Activated CD4-positive, alpha-beta memory T cell treated with anti-CD3 and anti-CD28 coated beads for 36 hours (primary cell): Measurements from ENCODE around the gene ACVR1. TPM values are rescaled to one million over a fixed set of nuclear protein-coding genes. Genes with fewer than 3 reads are reported as not detected.

Experiments used
- CTCF ChIA-PET: fragments of 350-600 bp; sonication (Branson Sonifier 250); formaldehyde crosslinking; loops from one replicate; lab custom pipeline; 2021; ENCODE audit warnings: antibody characterized with exemption, inconsistent platforms; lab: Charles Lee
- POLR2A ChIA-PET: fragments of 350-600 bp; sonication (Branson Sonifier 250); formaldehyde crosslinking; loops from one replicate; lab custom pipeline; 2021; ENCODE audit warnings: antibody characterized with exemption; lab: Charles Lee
- DNase-seq: peaks from one replicate; pipeline ENCODE4 v3.0.0-alpha.2; 2020
- H3K27ac Mint-ChIP-seq: one replicate; pipeline ENCODE4 v1.8.0; 2021; ENCODE audit warnings: mixed read lengths
- H3K27me3 Mint-ChIP-seq: one replicate; pipeline ENCODE4 v1.8.0; 2021; ENCODE audit warnings: mixed read lengths
- H3K36me3 Mint-ChIP-seq: one replicate; pipeline ENCODE4 v1.8.0; 2021; ENCODE audit warnings: mixed read lengths
- H3K4me1 Mint-ChIP-seq: one replicate; pipeline ENCODE4 v1.8.0; 2021; ENCODE audit warnings: low read depth, mixed read lengths
- H3K4me3 Mint-ChIP-seq: one replicate; pipeline ENCODE4 v1.8.0; 2021; ENCODE audit warnings: mild to moderate bottlenecking, mixed read lengths
- H3K9me3 Mint-ChIP-seq: one replicate; pipeline ENCODE4 v1.8.0; 2021; ENCODE audit warnings: mixed read lengths
- intact Hi-C: fragments of 100-400 bp; cut with micrococcal nuclease; formaldehyde crosslinking; loops from one replicate; pipeline ENCODE4 v1.15.1; 2023
- total RNA-seq, 2 experiments: library from RNA; stranded (reverse); gene quantifications; one replicate each; pipeline ENCODE4 v1.2.3, GENCODE V29; 2021

The ACVR1 gene
- total RNA-seq, 2 experiments from 2014 or later, result 24.8 to 25.0 TPM

- Mint-ChIP-seq H3K36me3 (peaks cover 40% of the 10 kb centered on the region), H3K4me1 (peaks cover 18% of the 10 kb centered on the region), H3K27ac (no peak overlapping the region), H3K27me3 (no peaks in the 10 kb centered on the region), H3K4me3 (no peak overlapping the region), H3K9me3 (no peaks in the 10 kb centered on the region)
- no peak for DNase-seq
- intact Hi-C loops, result no loop called here
- ChIA-PET CTCF (interaction anchor here (1.2 to 1.6 kb wide), 2 partner anchors 30 to 263 kb away, joined by 3 read pairs; no protein-coding TSS in a partner anchor), POLR2A (no interaction called here)
Observed at GRCh38 chr2:157748371-157749142, 127.6 kb downstream of the ACVR1 start.

GRCh38 chr2:157747695-157748370, 128.3 kb downstream of the ACVR1 start:
- Mint-ChIP-seq H3K9me3 (no peaks in the 10 kb centered on the region), H3K27me3 (no peaks in the 10 kb centered on the region), H3K27ac (peak overlapping the region; percentile 4), H3K4me3 (no peak overlapping the region), H3K4me1 (peaks cover 26% of the 10 kb centered on the region), H3K36me3 (peaks cover 40% of the 10 kb centered on the region)
- CTCF ChIA-PET, result interaction anchor here (1.2 to 1.6 kb wide), 3 partner anchors 31 to 420 kb away, joined by 3 read pairs; no protein-coding TSS in a partner anchor
- no peak for DNase-seq
- POLR2A ChIA-PET, result no interaction called here
- intact Hi-C loops, result no loop called here

GRCh38 chr2:157747280-157747679, 128.8 kb downstream of the ACVR1 start:
- POLR2A ChIA-PET, result no interaction called here
- no peak overlapping the region for H3K4me3 Mint-ChIP-seq
- H3K9me3 Mint-ChIP-seq, result no peaks in the 10 kb centered on the region
- peaks cover 30% of the 10 kb centered on the region for H3K4me1 Mint-ChIP-seq
- H3K27me3 Mint-ChIP-seq, result no peaks in the 10 kb centered on the region
- DNase-seq, result no peak
- peaks cover 40% of the 10 kb centered on the region for H3K36me3 Mint-ChIP-seq
- intact Hi-C loops, result no loop called here
- CTCF ChIA-PET, result interaction anchor here (1.2 to 1.6 kb wide), 3 partner anchors 31 to 419 kb away, joined by 3 read pairs; no protein-coding TSS in a partner anchor
- no peak overlapping the region for H3K27ac Mint-ChIP-seq

GRCh38 chr2:157746234-157746950, 129.7 kb downstream of the ACVR1 start:
- intact Hi-C loops, result no loop called here
- H3K27ac Mint-ChIP-seq, result no peak overlapping the region
- DNase-seq, result no peak
- no peaks in the 10 kb centered on the region for H3K9me3 Mint-ChIP-seq
- H3K4me3 Mint-ChIP-seq, result no peak overlapping the region
- ChIA-PET CTCF (interaction anchor here (1.5 kb wide), 1 partner anchor 419 kb away, joined by 3 read pairs; no protein-coding TSS in a partner anchor), POLR2A (no interaction called here)
- H3K36me3 Mint-ChIP-seq, result peaks cover 33% of the 10 kb centered on the region
- peaks cover 31% of the 10 kb centered on the region for H3K4me1 Mint-ChIP-seq
- no peaks in the 10 kb centered on the region for H3K27me3 Mint-ChIP-seq

- H3K9me3 Mint-ChIP-seq, result no peaks in the 10 kb centered on the region
- intact Hi-C loops, result no loop called here
- CTCF ChIA-PET, result no interaction called here
- POLR2A ChIA-PET, result no interaction called here
- H3K27me3 Mint-ChIP-seq, result no peaks in the 10 kb centered on the region
- H3K27ac Mint-ChIP-seq, result no peak overlapping the region
- DNase-seq, result no peak
- H3K4me3 Mint-ChIP-seq, result no peak overlapping the region
- H3K4me1 Mint-ChIP-seq, result peaks cover 31% of the 10 kb centered on the region
- peaks cover 22% of the 10 kb centered on the region for H3K36me3 Mint-ChIP-seq
Observed at GRCh38 chr2:157744571-157745076, 131.5 kb downstream of the ACVR1 start.

GRCh38 chr2:157743051-157743450, 133.1 kb downstream of the ACVR1 start:
- H3K36me3 Mint-ChIP-seq, result peaks cover 22% of the 10 kb centered on the region
- DNase-seq, result peak; percentile 46

GRCh38 chr2:157741819-157742484, 134.2 kb downstream of the ACVR1 start:
- H3K9me3 Mint-ChIP-seq, result no peaks in the 10 kb centered on the region
- ChIA-PET POLR2A (no interaction called here), CTCF (interaction anchor here (1.3 kb wide), 1 partner anchor 414 kb away, joined by 3 read pairs; no protein-coding TSS in a partner anchor)
- no peak overlapping the region for H3K4me3 Mint-ChIP-seq
- H3K27me3 Mint-ChIP-seq, result no peaks in the 10 kb centered on the region
- peaks cover 21% of the 10 kb centered on the region for H3K4me1 Mint-ChIP-seq
- no peak overlapping the region for H3K27ac Mint-ChIP-seq
- peaks cover 33% of the 10 kb centered on the region for H3K36me3 Mint-ChIP-seq
- no peak for DNase-seq
- intact Hi-C loops, result no loop called here

More at GRCh38 chr2:157743051-157743450, 133.1 kb downstream of the ACVR1 start:
- no peak overlapping the region for H3K27ac Mint-ChIP-seq
- no peaks in the 10 kb centered on the region for H3K9me3 Mint-ChIP-seq
- intact Hi-C loops, result no loop called here
- POLR2A ChIA-PET, result no interaction called here
- CTCF ChIA-PET, result no interaction called here
- peaks cover 28% of the 10 kb centered on the region for H3K4me1 Mint-ChIP-seq
- no peak overlapping the region for H3K4me3 Mint-ChIP-seq
- H3K27me3 Mint-ChIP-seq, result no peaks in the 10 kb centered on the region

- Mint-ChIP-seq H3K36me3 (peaks cover 60% of the 10 kb centered on the region), H3K4me1 (peaks cover 9% of the 10 kb centered on the region), H3K9me3 (no peaks in the 10 kb centered on the region), H3K4me3 (no peak overlapping the region), H3K27ac (no peak overlapping the region), H3K27me3 (no peaks in the 10 kb centered on the region)
- intact Hi-C loops, result no loop called here
- ChIA-PET CTCF (interaction anchor here (0.9 to 1.9 kb wide), 2 partner anchors 13 to 402 kb away, joined by 4 to 5 read pairs; no protein-coding TSS in a partner anchor), POLR2A (no interaction called here)
- no peak for DNase-seq
Observed at GRCh38 chr2:157737656-157738055, 138.5 kb downstream of the ACVR1 start.

- Mint-ChIP-seq H3K27ac (no peak overlapping the region), H3K4me1 (peaks cover 3% of the 10 kb centered on the region), H3K9me3 (peaks cover 7% of the 10 kb centered on the region), H3K4me3 (no peak overlapping the region), H3K36me3 (peaks cover 75% of the 10 kb centered on the region), H3K27me3 (no peaks in the 10 kb centered on the region)
- POLR2A ChIA-PET, result no interaction called here
- intact Hi-C loops, result no loop called here
- DNase-seq, result no peak
- CTCF ChIA-PET, result no interaction called here
Observed at GRCh38 chr2:157735532-157735931, 140.6 kb downstream of the ACVR1 start.

- H3K27me3 Mint-ChIP-seq, result no peaks in the 10 kb centered on the region
- H3K36me3 Mint-ChIP-seq, result peaks cover 89% of the 10 kb centered on the region
Observed at GRCh38 chr2:157733263-157733662, 142.9 kb downstream of the ACVR1 start.

GRCh38 chr2:157732596-157732995, 143.5 kb downstream of the ACVR1 start:
- intact Hi-C loops, result no loop called here

More at GRCh38 chr2:157733263-157733662, 142.9 kb downstream of the ACVR1 start:
- Mint-ChIP-seq H3K4me1 (peaks cover 3% of the 10 kb centered on the region), H3K27ac (no peak overlapping the region), H3K4me3 (no peak overlapping the region), H3K9me3 (peaks cover 10% of the 10 kb centered on the region)
- POLR2A ChIA-PET, result no interaction called here
- CTCF ChIA-PET, result no interaction called here
- DNase-seq, result no peak
- intact Hi-C loops, result no loop called here

More at GRCh38 chr2:157732596-157732995, 143.5 kb downstream of the ACVR1 start:
- H3K27ac Mint-ChIP-seq, result no peak overlapping the region
- peaks cover 10% of the 10 kb centered on the region for H3K9me3 Mint-ChIP-seq
- H3K36me3 Mint-ChIP-seq, result peaks cover 88% of the 10 kb centered on the region
- peaks cover 3% of the 10 kb centered on the region for H3K4me1 Mint-ChIP-seq
- no peak for DNase-seq
- ChIA-PET POLR2A (no interaction called here), CTCF (no interaction called here)
- no peaks in the 10 kb centered on the region for H3K27me3 Mint-ChIP-seq
- no peak overlapping the region for H3K4me3 Mint-ChIP-seq
